ENCODE results near the gene GRID2IP. TPM values are rescaled to one million over a fixed set of nuclear protein-coding genes. Genes with fewer than 3 reads are reported as not detected.
A peak's percentile ranks its signal among the peaks of the same experiment; 100 is the strongest.

The GRID2IP gene
- total and polyA plus RNA-seq, 2 of the 8 experiments (the other 6 are each of a cell fraction or from before 2014, with no cell fraction given) = 0.80 to 1.3 TPM

GRCh38 chr7:6502886-6503285 lies 48.4 kb downstream of the GRID2IP start:
- TF ChIP-seq HDAC2 (IDR thresholded peaks at IDR 0.05; ENCODE audit: borderline replicate concordance in 1 of 2, low read depth in 2 of 2, low read length in 2 of 2) = no peak
- TF ChIP-seq SIRT6 (IDR thresholded peaks at IDR 0.05; ENCODE audit: low read length) = no peak
- TF ChIP-seq CHD2 (IDR thresholded peaks at IDR 0.05; ENCODE audit: low read length) = no peak
- no peak for TF ChIP-seq TAF1 (IDR thresholded peaks at IDR 0.05; ENCODE audit: low read depth, low read length)
- TF ChIP-seq EZH2 (IDR thresholded peaks at IDR 0.05; ENCODE audit: low read depth, low read length, severe bottlenecking) = no peak
- TF ChIP-seq BACH1 (IDR thresholded peaks at IDR 0.05; ENCODE audit: low read length) = no peak
- TF ChIP-seq MAFK (IDR thresholded peaks at IDR 0.05; ENCODE audit: low read depth, low read length) = no peak
- peak overlapping the region in 3 of 4 experiments; percentile 54 to 69 (median 66); a peak in 4 of 7 replicates for H3K9ac ChIP-seq (replicated peaks in 1 of 4; ENCODE audit: extremely low read depth in 1 of 4, low read depth in 3 of 4, low read length in 3 of 4)
- no peak overlapping the region for H4K91ac ChIP-seq (replicated peaks; ENCODE audit: insufficient read length, low read length)
- H3K9me3 ChIP-seq (ENCODE audit: insufficient read depth in 2 of 2, low read depth in 1 of 2, low read length in 1 of 2) = no peaks in the 10 kb centered on the region
- no peaks in the 10 kb centered on the region; a peak in 1 of 8 replicates for H3K36me3 ChIP-seq (ENCODE audit: control insufficient read depth in 2 of 4, insufficient read depth in 4 of 4, low read length in 3 of 4)
- H3K79me2 ChIP-seq (ENCODE audit: control insufficient read depth in 1 of 2, insufficient read depth in 2 of 2, low read length in 2 of 2) = peaks cover 0 to 2% of the 10 kb centered on the region in 2 experiments; a peak in 1 of 4 replicates
- no peak overlapping the region for H4K8ac ChIP-seq (ENCODE audit: extremely low read depth, insufficient read depth, low read length)
- H2AFZ ChIP-seq (ENCODE audit: low read length) = no peak overlapping the region
- peak overlapping the region; percentile 13 for H3K4ac ChIP-seq (replicated peaks; ENCODE audit: insufficient read length, low read depth, low read length)
- no peak overlapping the region for H2BK15ac ChIP-seq (ENCODE audit: low read length)
- H2BK12ac ChIP-seq (ENCODE audit: low read depth, low read length) = no peak overlapping the region
- no peak overlapping the region for H4K5ac ChIP-seq (ENCODE audit: insufficient read length, low read depth, low read length)
- peak overlapping the region; percentile 60 to 75 (median 62) for H3K4me3 ChIP-seq (ENCODE audit: extremely low read depth in 1 of 4, insufficient read depth in 2 of 4, low read depth in 3 of 4, low read length in 4 of 4)
- DNase-seq (ENCODE audit: low read depth in 1 of 2, low spot score in 2 of 2) = no peak
- H3K14ac ChIP-seq (ENCODE audit: insufficient read length) = no peak overlapping the region
- H3K4me2 ChIP-seq (ENCODE audit: insufficient read depth in 1 of 2, low read depth in 2 of 2, low read length in 2 of 2) = peak overlapping the region; percentile 97 to 98
- no peak overlapping the region for H3K27ac ChIP-seq (ENCODE audit: low read depth, low read length)
- H4K20me1 ChIP-seq (replicated peaks in 1 of 2; ENCODE audit: control insufficient read depth in 1 of 2, insufficient read depth in 2 of 2, low read length in 2 of 2) = no peaks in the 10 kb centered on the region
- 77% methylated on average over 9 of the region's 13 CpGs; no CpG with 5 or more reads in 1 of the 2 experiments for WGBS, 2 experiments (ENCODE audit: extremely low coverage in 1 of 2, insufficient coverage in 1 of 2, insufficient read length in 1 of 2, insufficient replicate concordance in 2 of 2, low coverage in 1 of 2, low lambda C conversion rate in 2 of 2, missing lambda C conversion rate in 1 of 2)
- POLR2A ChIA-PET (ENCODE audit: partially characterized antibody) = interaction anchor here (0.9 kb wide), 1 partner anchor 11 kb away, joined by 3 read pairs; no protein-coding TSS in a partner anchor
- H3K23me2 ChIP-seq (ENCODE audit: low read depth, low read length) = peaks cover 11% of the 10 kb centered on the region; the same call in 1 of the 2 replicates
- CTCF ChIA-PET (ENCODE audit: partially characterized antibody) = interaction anchor here (0.6 to 0.9 kb wide), 2 partner anchors 59 to 62 kb away, joined by 3 to 4 read pairs; no protein-coding TSS in a partner anchor
- no peaks in the 10 kb centered on the region for H3K79me1 ChIP-seq (ENCODE audit: low read depth, low read length)
- peak overlapping the region; percentile 54; the same call in 1 of the 2 replicates for H2AK5ac ChIP-seq (ENCODE audit: low read depth, low read length)
- H2BK20ac ChIP-seq (ENCODE audit: low read length) = no peak overlapping the region
- peaks cover 0 to 14% (median 6%) of the 10 kb centered on the region in 4 experiments; a peak in 6 of 7 replicates for H3K4me1 ChIP-seq (replicated peaks in 1 of 4; ENCODE audit: control insufficient read depth in 3 of 4, insufficient read depth in 4 of 4, low read length in 3 of 4)
- peak overlapping the region; percentile 90; the same call in 1 of the 2 replicates for H3K18ac ChIP-seq (ENCODE audit: extremely low read depth, low read length)
- H3K56ac ChIP-seq (replicated peaks; ENCODE audit: insufficient read length, low read depth, low read length) = no peak overlapping the region
- no peak for FAIRE-seq
- H2BK120ac ChIP-seq (replicated peaks; ENCODE audit: low read depth, low read length) = no peak overlapping the region
- no peak overlapping the region for H3K23ac ChIP-seq (ENCODE audit: insufficient read length)
- 0 out of 2 replicates have a peak overlapping the region, but pooled peaks have one; percentile 66 for H2BK5ac ChIP-seq (ENCODE audit: low read depth, low read length)
- peaks cover 0 to 5% (median 1%) of the 10 kb centered on the region in 4 experiments; a peak in 4 of 7 replicates for H3K27me3 ChIP-seq (replicated peaks in 1 of 4; ENCODE audit: control insufficient read depth in 3 of 4, extremely low read depth in 1 of 4, insufficient read depth in 3 of 4, low read length in 3 of 4)
